ENCODE data around the gene SEMA6C.
A peak's percentile ranks its signal among the peaks of the same experiment; 100 is the strongest.
"Not testable (repeated sequence)": the region's sequence is repeated elsewhere in the genome, so short reads cannot be mapped to it uniquely, and the experiment has no call there.

SEMA6C gene, protein sequence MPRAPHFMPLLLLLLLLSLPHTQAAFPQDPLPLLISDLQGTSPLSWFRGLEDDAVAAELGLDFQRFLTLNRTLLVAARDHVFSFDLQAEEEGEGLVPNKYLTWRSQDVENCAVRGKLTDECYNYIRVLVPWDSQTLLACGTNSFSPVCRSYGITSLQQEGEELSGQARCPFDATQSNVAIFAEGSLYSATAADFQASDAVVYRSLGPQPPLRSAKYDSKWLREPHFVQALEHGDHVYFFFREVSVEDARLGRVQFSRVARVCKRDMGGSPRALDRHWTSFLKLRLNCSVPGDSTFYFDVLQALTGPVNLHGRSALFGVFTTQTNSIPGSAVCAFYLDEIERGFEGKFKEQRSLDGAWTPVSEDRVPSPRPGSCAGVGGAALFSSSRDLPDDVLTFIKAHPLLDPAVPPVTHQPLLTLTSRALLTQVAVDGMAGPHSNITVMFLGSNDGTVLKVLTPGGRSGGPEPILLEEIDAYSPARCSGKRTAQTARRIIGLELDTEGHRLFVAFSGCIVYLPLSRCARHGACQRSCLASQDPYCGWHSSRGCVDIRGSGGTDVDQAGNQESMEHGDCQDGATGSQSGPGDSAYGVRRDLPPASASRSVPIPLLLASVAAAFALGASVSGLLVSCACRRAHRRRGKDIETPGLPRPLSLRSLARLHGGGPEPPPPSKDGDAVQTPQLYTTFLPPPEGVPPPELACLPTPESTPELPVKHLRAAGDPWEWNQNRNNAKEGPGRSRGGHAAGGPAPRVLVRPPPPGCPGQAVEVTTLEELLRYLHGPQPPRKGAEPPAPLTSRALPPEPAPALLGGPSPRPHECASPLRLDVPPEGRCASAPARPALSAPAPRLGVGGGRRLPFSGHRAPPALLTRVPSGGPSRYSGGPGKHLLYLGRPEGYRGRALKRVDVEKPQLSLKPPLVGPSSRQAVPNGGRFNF

DNA sequence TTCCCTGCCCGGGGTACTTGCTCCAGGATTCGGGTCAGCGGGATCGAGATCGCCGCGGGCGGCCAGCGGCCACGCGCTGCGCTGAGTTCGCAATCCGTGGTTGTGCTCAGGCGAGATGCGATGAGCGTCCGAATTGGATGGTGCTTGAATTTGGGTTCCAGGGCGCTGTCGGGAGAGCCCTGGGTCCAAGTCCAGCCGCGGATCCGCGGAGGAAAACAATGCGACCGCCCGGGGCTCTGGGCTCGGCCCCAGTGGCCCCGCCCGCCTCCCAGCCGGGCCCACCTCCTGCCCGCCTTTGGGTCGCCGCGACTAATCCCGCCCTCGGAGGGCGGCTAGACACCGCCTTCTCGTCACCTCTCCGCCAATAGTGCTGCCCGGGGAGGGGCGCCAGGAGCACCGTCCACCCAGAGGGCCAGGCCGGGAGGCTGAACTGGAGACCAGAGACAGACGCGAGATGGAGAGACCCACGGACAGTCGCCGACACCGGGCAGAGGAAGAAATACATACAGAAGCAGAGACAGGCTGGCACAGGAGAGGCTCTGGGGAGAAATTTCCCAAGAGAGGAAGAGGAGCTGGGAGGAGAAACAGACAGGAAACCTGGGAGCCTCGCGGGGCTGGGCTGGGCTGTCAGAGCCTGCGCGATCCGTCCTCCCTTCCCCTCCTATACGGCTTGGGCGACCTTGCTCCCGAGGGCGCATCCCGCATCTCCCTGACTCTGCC is at the start of gene SEMA6C:
TSS of gene SEMA6C (minus strand) at position 220 of the 720 bp plus-strand sequence. CDS start 4,010 bp downstream, outside the sequence.
- no peak for FAIRE-seq

DNA sequence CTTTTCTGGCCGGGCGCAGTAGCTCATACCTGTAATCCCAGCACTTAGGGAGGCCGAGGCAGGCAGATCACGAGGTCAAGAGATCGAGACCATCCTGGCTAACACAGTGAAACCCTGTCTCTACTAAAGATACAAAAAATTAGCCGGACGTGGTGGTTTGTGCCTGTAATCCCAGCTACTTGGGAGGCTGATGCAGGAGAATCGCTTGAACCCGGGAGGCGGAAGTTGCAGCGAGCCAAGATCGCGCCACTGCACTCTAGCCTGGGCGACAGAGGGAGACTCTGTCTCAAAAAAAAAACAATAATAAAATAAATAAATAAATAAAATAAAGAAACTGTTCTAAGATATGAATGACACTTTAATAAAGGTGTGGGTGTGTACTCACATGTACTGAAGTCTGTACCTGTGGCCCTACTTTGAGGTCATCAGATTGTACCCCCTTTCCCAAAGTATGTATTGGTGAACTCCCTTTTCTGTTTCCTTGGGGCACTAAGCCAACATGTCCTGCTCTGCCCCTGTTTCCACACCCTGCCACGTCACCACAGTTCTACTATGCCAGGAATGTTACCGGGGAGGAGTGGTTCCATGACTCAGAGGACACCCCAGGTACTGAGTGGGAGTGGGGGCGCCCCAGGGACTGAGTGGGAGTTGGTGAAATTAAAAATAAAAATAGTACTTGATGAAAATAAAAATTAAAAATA is 48.6 kb upstream of the SEMA6C start:
- not testable (repeated sequence) for FAIRE-seq

DNA sequence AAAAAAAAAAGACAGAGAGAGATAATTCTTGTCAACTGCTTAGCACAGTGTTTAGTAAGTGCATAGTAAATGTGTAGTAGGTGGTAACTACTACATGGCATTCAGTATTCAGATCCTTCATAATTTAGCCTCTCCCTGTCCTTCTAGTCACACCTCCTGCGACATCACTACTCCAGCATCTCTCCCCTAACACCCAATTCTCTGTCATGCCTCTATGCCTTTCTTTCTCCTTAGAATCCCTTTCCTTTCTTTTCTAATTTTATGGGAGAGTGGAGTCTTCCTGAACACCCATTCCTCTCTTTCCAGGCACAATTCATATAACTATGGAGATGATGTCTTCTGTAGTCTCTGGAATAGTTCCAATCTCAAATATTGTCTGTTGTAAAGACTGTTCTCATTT is 47.4 kb upstream of the SEMA6C start:
- no peak for FAIRE-seq

DNA sequence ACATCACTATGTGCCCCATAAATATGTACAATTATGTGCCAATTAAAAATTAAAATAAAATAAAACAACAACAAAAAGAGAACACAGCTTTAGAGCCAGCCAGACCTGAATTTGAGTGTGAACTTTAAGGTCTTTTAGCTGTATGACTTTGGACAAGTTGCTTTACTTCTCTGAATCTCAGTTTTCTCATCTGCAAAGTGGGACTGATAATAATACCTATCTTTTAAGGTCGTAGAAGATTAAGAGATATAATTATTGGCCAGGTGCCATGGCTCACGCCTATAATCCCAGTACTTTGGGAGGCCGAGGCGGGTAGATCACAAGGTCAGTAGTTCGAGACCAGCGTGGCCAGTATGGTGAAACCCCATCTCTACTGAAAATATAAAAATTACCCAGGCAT is 46.9 kb upstream of the SEMA6C start:
- FAIRE-seq, result no peak

DNA sequence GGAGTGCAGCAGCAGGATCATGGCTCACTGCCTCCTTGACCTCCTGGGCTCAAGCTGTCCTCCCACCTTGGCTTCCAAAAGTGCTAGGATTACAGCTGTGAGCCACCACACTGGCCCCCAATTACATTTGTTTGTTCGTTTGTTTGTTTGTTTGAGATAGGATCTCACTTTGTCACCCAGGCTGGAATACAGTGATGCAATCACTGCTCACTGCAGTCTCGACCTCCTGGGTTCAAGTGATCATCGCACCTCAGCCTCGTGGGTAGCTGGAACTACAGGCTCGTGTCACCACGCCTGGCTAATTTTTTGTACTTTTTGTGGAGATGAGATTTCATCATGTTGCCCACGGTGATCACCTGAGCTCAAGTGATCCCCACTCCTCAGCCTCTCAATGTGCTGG is 45.6 kb upstream of the SEMA6C start:
- FAIRE-seq, result no peak

DNA sequence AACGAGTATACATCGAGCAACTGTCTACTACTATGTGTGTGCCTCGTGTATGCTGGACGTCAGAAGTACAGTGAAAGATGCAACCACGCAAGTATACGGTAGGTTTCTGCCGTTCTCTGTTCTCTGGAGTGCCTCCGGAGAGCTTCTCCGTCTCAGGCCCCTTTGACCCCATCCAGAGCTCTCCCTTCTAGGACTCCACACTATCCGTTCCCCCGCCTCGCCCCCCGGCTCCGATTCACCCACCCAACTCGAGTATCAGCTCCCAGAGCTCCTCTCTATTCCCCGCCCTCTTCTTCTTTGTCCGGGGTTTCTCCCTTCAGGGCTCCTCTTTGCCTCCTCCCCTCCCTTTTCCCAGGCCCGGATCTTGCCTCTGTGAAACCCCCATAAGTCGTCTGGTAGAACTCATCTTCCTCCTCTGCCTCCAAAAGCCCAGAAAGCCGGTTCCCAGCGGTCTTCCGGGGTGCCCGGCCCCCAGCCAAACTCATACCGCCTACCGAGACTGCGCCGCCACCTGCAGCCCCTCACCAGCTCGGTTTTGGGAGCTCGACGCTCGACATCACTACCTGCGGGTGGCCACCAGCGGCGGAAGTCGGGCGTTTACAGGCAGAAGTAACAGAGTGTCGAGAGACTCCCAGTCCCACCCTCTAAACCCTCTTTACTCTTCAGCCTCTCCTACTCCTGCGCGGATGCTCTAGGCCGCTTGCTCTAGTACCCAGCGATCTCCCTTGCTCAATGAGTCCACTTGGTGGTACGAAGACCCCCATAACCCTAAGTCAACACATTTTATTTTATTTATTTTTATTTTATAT is 43.4 kb upstream of the SEMA6C start, which contains the start of gene VPS72:
TSS of gene VPS72 (minus strand) at position 561 of the 809 bp plus-strand sequence. CDS start at position 485, 76 bp downstream.
- FAIRE-seq, result no peak

DNA sequence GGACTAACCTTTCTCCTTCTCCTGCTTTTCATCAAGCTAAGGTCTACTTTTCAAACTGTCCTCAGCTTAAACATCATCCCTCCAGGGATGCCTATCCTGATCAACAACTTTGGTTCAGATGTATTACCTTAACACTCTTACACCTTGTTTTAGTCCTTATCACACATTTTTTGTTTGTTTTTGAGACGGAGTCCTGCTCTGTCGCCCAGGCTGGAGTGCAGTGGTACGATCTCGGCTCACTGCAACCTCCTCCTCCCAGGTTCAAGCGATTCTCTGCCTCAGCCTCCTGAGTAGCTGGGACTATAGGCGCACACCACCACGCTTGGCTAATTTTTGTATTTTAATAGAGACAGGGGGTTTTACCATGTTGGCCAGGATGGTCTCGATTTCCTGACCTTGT is 42.2 kb upstream of the SEMA6C start:
- not testable (repeated sequence) for FAIRE-seq

DNA sequence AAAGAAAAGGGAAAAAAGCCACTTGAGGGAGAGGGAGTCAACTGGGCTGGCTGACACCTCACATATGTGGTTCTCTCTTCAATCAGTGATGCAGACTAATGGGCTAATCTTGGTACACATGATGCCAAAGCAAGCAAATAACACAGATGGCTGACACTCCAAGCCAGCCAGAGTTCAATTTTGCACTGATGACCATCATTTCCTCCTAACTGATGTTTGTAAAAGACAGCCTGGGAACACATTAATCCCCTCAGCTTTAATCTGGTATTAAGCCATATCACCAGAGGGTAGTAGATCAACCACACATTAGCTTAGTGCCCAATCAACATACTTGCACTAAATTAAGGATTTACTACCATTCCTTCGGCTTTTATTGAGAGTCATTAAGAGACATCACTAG is 40.8 kb upstream of the SEMA6C start:
- FAIRE-seq, result peak; percentile 78

DNA sequence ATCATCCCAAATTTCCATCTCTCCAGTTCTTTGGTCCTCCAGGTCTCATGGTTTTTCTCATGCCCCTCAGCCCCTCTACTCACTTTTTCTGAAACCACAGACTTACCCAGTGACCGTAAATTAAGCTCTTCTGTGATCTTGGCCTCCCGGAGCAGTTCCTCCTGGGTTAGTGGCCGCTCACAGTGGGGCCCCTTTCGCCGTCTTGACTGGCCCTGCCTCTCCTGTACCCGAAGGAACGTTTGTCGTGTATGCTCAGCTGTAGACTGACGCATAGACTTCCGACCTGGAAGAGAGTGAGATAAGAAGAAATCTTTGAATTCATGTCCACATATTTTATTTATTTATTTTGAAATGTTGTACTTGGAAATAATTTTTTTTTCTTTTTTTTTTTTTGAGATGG is 37.8 kb upstream of the SEMA6C start:
- no peak for FAIRE-seq

DNA sequence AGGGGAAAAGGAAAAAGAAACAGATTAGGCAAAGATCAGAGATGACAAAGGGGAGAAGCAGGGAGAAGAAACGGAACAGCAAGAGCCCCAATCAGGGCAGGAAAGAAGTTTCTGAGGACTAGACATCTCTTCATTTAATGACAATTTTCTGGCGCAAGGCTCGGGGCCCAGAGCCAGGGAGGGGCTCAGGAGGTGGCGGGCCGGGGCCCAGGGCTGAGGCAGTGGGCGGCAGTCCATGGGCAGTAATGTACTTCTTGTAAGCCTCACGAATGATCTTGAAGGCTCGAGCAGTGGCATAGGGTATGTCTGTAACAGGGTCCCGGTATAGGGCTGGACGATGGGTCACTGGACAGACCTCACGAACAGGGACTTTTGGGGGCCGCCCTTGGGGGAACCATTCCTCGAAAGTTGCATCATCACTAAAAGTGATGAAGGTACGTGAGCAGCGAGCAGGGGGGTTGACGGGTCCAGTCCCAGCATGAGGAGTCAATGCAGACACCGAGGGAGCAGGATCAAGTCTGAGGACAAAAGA is 30.1 kb upstream of the SEMA6C start:
- no peak for FAIRE-seq

DNA sequence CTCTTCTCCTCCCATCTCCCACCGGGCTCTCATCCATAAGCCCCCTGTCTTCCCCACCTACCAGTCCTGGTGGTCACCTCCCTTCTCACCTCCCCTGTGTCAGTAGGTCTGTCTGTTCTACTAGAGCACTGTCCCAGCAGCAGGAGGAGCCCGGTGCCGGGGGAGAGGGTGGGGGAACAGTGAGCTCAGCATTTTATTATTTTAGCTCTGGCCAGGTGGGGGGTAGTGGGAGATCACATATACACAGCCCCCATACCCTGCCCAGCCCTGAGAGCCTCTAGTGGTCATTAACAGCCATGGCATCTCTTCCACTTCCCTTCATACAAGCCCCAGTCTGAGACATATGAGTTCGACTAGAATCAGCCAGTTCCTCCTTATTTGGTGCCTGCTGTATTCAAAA is 29.4 kb upstream of the SEMA6C start, which contains the start of gene TMOD4:
TSS of gene TMOD4 (minus strand) at position 119 of the 400 bp plus-strand sequence. CDS start 1,106 bp downstream, outside the sequence.
- no peak for FAIRE-seq

DNA sequence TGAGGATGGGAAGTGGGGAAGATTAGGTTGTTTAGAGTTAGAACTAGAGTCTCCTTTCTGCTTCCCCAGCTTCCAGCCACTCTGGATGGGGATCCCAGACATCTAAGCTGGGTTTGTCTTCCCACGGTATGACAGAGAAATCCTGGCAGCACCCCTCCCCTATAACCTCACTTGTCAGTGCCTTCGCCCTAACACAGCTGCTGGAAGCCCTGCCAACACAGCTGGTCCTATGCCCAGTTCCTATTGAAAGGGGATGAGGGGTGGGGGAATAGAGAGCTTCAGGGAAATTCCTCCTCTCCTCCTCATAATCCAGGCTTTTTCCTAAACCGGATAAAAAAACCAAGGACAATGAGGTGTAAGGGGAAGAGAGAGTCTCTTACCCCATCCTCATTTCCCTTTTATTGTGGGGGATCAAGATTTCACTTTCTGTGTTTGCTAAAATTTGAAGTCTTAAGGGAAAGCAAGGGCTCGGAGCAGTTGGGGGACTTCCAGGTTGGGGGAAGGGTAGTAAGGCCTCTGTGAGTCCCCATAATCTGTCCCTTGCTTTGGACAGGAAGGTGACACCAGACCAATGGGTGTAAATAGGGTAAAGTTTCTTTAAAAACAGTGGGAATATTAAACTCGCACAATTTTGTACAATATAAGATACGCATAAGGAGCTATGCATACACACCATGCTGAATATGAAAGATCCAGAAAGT is 28.8 kb upstream of the SEMA6C start:
- no peak for FAIRE-seq

DNA sequence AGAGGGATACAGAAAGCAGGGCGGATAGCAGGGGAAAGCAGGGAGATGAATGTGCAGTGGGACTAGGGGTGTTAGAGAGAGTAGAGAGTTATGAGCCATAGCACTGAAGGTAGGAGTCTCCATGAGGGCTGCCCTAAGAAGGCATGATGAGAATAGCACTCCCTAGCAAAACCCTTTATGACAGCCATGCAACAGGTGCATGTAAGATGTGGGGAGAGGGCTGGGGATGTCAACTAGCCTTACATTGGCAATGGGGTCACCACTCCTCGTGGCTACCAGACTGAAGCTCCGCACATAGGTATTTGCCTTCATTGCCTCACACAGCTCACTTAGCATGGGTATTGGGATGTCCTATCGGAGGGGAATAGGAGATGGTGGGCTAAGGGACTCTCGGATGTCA is 24.8 kb upstream of the SEMA6C start:
- no peak for FAIRE-seq

DNA sequence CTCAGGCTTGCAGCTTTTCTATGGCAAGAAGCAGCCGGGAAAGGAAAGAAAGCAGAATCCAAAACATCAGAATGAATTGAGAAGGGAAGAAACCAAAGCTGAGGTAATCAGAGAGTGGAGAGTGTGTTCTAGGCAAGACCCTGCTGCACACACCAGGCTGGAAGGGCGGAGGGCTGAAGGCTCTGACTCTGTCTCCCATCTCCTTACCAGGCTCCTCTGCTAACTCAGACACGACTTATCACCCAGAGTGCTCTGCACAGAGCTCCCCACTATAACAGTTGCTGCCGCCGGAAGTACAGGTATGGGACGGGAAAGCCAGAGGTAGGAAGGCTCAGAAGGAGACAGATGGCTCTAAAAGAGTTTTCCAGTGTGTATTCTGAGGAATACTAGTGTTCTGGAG is 20.7 kb upstream of the SEMA6C start:
- FAIRE-seq, result no peak

DNA sequence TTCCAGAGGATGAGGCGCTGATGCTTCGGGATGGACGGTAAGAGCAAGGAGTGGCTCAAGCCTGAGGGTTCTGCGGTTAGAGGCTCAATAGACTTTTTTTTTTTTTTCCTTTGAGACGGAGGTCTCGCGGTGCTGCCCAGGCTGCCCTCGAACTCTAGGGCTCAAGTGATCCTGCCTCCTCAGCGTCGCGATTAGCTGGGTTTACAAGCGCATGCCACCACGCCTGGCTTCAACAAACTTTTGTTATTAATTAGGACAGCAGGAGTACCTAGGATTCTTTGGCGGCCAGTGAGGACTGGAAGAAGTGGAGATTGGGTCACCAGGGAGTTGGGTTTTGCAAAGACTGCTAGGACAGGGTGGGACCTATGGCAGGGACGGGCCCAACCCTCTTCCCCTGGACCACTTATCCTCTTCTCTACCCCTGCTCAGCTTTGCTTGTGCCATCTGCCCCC is 20.1 kb upstream of the SEMA6C start:
- FAIRE-seq, result no peak

DNA sequence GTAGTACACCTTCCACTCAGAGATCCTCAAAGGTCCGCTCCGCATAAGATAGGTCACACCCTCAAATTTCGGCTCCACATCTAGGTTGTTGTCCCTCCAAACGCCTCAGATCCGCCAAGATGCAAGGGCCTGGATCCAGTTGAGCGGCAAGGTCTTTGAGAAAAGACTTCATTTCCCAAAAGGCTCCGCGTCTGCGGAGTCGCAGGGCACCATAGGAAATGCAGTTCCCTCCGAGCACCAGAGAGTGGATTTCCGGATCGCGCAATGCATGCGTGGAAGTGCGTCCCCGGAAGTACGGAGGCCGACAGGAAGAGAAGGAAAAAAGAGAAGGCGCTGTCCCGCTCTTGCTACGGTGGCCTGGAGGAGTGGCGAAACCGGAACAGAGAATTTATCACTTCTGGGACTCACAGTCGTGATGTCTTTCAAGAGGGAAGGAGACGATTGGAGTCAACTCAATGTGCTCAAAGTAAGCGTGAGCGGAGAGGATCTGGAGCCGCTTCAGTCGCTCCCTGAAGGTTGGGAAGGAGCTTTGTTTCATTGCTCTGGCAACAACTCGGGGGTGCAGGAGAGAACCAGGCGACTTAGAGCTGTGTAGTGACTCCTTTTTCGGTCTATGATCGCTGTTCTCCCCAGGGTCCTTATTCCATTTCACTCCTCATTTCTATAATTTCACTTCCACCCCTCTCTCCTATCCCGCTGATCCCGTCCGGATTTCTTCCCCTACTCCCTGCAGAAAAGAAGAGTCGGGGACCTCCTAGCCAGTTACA is 19.5 kb upstream of the SEMA6C start, which contains the start of the genes LYSMD1 and SCNM1:
TSS of gene LYSMD1 (minus strand) at position 165 of the 767 bp plus-strand sequence. CDS start 644 bp downstream, outside the sequence.
TSS of gene SCNM1 (plus strand) at position 407 of the 767 bp plus-strand sequence. CDS start at position 416, 9 bp downstream.
- FAIRE-seq, result peak; percentile 96

DNA sequence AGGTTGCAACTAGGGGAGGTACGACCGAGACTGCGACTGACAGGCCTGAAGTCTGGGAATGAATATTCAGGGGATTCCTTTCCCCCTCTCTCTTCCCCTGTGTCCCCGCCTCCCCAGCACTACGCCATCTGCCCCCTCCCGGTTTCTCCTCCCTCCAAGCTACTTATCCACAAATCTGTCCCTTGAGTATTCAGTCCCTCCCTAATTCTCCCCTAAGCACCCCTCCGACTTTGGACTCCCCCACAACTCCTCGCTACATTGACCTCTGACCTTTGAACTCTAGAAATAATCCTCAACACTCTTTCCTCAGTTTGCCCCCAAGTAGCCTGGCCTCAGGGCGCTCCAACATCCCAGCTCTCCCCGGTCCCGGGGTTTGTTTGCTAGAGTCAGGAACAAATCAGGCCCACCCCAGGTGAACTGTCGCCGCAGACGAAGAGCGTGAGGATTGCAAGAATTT is 18.9 kb upstream of the SEMA6C start:
- FAIRE-seq, result no peak

DNA sequence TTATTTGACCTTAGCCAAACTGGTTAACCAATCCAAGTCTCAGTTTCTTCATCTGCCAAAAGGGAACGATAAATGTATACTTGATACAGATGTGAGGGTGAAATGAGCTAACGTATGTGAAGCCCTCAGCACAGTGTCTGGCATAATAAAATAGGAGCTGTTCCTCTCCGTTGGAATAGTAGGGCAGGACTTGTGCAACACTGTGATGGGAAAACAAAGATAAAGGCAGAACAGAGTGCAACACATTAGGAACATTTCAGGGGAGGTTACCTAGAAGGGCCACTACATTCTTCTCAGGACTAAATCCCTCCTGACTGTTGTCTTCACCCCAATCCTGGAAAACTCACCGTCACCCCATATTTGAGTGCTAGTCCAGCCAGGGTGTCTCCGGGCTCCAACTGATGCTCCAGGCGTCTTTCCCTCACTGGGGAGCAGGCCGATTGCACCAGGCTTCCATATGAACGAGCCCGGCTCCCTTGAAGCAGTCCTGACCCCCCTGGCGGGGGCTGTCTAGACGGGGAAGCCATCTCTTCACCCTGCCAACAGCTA is 18.4 kb upstream of the SEMA6C start:
- FAIRE-seq, result no peak

DNA sequence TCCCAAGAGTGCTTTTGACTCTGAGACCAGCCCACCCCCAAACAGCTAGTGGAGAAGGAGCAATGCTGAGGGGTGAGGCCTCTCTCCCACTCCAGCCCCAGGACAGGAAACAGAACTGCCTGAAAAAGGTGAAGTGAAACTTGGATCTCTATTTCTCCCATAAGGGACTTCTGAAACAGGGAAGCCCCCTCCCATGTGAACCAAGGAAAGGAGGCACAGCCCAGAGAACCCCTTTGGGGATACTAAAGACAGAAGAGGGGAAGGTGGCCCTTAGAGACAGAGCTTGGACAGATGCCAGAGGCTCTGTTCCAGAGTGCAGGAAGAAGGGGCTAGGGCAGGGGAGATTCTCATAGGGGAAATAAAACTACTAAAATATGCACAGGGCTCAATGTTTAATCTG is 12.9 kb upstream of the SEMA6C start:
- no peak for FAIRE-seq

Data from islet of Langerhans (tissue), 1 donor.